ENCODE data around the gene TMPRSS12. TPM values are rescaled to one million over a fixed set of nuclear protein-coding genes. Genes with fewer than 3 reads are reported as not detected.
"Not testable (repeated sequence)": the region's sequence is repeated elsewhere in the genome, so short reads cannot be mapped to it uniquely, and the experiment has no call there.

The TMPRSS12 gene
- total RNA-seq, 1 experiment from 2014 or later: not detected

DNA sequence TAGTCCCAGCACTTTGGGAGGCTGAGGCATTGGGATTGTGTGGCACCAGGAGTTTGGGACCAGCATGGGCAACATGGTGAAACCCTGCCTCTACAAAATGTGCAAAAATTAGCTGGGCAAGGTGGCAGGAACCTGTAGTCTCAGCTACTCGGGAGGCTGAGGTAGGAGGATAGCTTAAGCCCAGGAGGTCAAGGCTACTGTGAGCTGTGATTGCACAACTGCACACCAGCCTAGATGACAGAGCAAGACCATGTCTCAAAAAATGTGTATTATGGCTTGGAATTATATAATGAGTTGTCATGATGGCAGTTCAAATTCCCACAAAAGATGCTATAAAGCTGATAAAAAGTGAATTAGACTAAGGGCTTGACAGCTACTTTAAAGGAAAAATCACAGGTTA lies 20.6 kb upstream of the TMPRSS12 start:
- intact Hi-C loops (cut with micrococcal nuclease; ENCODE audit: unreplicated experiment): no loop called here
- Histone ChIP-seq H3K4me3 (ENCODE audit: low read depth, low read length, poor library complexity, severe bottlenecking) (no peak overlapping the region), H3K4me1 (ENCODE audit: insufficient read depth, low read length, poor library complexity, severe bottlenecking) (no peaks in the 10 kb centered on the region), H3K27me3 (replicated peaks; ENCODE audit: insufficient read depth, low read depth, low read length, poor library complexity) (no peaks in the 10 kb centered on the region), H3K9me3 (ENCODE audit: low read depth, low read length, poor library complexity, severe bottlenecking) (no peaks in the 10 kb centered on the region), H3K36me3 (ENCODE audit: insufficient read depth, low read length, poor library complexity, severe bottlenecking) (peaks cover 11% of the 10 kb centered on the region), H3K27ac (ENCODE audit: low read depth, low read length, poor library complexity, severe bottlenecking) (no peak overlapping the region)
- no peak for DNase-seq (ENCODE audit: low spot score)
- TF ChIP-seq EZH2 (IDR thresholded peaks at IDR 0.05; ENCODE audit: borderline replicate concordance, low read depth, low read length, poor library complexity, severe bottlenecking): no peak
- ChIA-PET POLR2A (ENCODE audit: low non-redundant PET) (no interaction called here), CTCF (no interaction called here)
- BruUV-seq (replicated peaks): no TSS peak

DNA sequence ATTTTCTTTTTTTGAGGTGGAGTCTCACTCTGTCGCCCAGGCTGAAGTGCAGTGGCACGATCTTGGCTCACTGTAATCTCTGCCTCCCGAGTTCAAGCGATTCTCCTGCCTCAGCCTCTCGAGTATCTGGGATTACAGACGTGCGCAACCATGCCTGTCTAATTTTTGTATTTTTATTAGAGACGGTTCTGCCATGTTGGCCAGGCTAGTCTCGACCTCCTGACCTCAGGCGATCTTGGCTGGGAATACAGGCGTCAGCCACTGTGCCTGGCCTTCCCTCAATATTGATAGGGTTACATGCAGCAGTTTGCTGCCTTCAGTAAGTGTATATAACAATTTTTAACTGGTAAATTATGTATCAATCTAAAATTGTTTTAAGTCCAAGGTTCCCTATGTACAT lies 19.0 kb upstream of the TMPRSS12 start:
- H3K4me3 ChIP-seq (ENCODE audit: low read depth, low read length, poor library complexity, severe bottlenecking); H3K27me3 ChIP-seq (replicated peaks; ENCODE audit: insufficient read depth, low read depth, low read length, poor library complexity): not testable (repeated sequence)
- peaks cover 11% of the 10 kb centered on the region for H3K36me3 ChIP-seq (ENCODE audit: insufficient read depth, low read length, poor library complexity, severe bottlenecking)

DNA sequence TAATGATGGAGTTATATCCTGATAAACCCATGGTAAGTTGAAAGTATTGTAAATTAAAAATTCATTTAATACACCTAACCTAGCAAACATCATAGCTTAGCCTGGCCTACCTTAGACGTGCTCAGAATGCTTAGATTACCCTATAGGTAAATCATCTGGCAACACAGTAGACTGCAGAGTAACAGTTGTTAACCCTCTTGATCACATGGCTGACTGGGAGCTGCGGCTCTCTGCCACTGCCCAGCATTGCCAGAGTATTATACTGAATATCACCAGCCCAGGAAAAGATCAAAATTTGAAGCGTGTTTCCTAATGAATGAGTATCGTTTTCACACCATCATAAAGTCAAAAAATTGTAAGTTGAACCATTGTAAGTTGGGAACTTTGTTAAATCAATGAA lies 17.8 kb upstream of the TMPRSS12 start:
- intact Hi-C loops (cut with micrococcal nuclease; ENCODE audit: unreplicated experiment): loop anchor here (1.0 to 5.0 kb wide), 2 partner anchors 162 to 517 kb away; no protein-coding TSS in a partner anchor
- ChIA-PET CTCF (interaction anchor here (0.6 to 3.0 kb wide), 14 partner anchors 11 to 526 kb away, joined by 3 to 35 read pairs (median 7); partner anchors contain the start of gene LETMD1), POLR2A (ENCODE audit: low non-redundant PET) (interaction anchor here (0.6 kb wide), 1 partner anchor 95 kb away, joined by 8 read pairs; no protein-coding TSS in a partner anchor)
- DNase-seq (ENCODE audit: low spot score): no peak
- Histone ChIP-seq H3K27ac (ENCODE audit: low read depth, low read length, poor library complexity, severe bottlenecking) (peak overlapping the region; percentile 54), H3K4me1 (ENCODE audit: insufficient read depth, low read length, poor library complexity, severe bottlenecking) (no peaks in the 10 kb centered on the region), H3K36me3 (ENCODE audit: insufficient read depth, low read length, poor library complexity, severe bottlenecking) (peaks cover 5% of the 10 kb centered on the region), H3K4me3 (ENCODE audit: low read depth, low read length, poor library complexity, severe bottlenecking) (no peak overlapping the region), H3K9me3 (ENCODE audit: low read depth, low read length, poor library complexity, severe bottlenecking) (no peaks in the 10 kb centered on the region), H3K27me3 (replicated peaks; ENCODE audit: insufficient read depth, low read depth, low read length, poor library complexity) (no peaks in the 10 kb centered on the region)
- BruUV-seq (replicated peaks): no TSS peak
- no peak for TF ChIP-seq CTCF (conservative IDR thresholded peaks at IDR 0.05; ENCODE audit: low read depth, low read length)
- no peak for TF ChIP-seq EZH2 (IDR thresholded peaks at IDR 0.05; ENCODE audit: borderline replicate concordance, low read depth, low read length, poor library complexity, severe bottlenecking)

More for the DNA sequence above, 19.0 kb upstream of the TMPRSS12 start:
- DNase-seq (ENCODE audit: low spot score); POLR2A ChIA-PET (ENCODE audit: low non-redundant PET); BruUV-seq (replicated peaks); H3K9me3 ChIP-seq (ENCODE audit: low read depth, low read length, poor library complexity, severe bottlenecking); H3K4me1 ChIP-seq (ENCODE audit: insufficient read depth, low read length, poor library complexity, severe bottlenecking); H3K27ac ChIP-seq (ENCODE audit: low read depth, low read length, poor library complexity, severe bottlenecking); intact Hi-C loops (cut with micrococcal nuclease; ENCODE audit: unreplicated experiment); CTCF ChIA-PET: not testable (repeated sequence)

DNA sequence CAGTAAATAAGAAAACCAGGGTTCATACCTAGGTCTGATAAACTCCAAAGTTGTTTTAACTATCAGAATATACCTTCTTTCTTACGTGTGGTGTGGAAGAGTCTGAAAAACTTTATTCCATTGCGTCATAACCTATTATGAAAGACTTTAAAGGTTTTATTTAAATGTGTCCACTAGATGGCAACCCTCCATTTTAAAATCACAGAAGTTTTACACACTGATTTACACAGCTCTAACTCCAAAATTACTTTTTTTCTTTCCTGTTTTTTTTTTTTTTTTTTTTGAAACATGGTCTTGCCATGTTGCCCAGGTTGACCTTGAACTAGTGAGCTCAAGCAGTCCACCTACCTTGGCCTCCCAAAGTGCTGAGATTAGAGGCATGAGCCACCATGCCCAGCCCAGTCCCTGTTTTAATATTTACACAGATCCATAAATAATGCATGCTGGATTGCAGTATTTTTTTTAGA lies 17.3 kb upstream of the TMPRSS12 start:
- intact Hi-C loops (cut with micrococcal nuclease; ENCODE audit: unreplicated experiment): loop anchor here (1.0 to 5.0 kb wide), 2 partner anchors 162 to 517 kb away; no protein-coding TSS in a partner anchor
- Histone ChIP-seq H3K4me1 (ENCODE audit: insufficient read depth, low read length, poor library complexity, severe bottlenecking) (no peaks in the 10 kb centered on the region), H3K9me3 (ENCODE audit: low read depth, low read length, poor library complexity, severe bottlenecking) (no peaks in the 10 kb centered on the region), H3K4me3 (ENCODE audit: low read depth, low read length, poor library complexity, severe bottlenecking) (no peak overlapping the region), H3K27ac (ENCODE audit: low read depth, low read length, poor library complexity, severe bottlenecking) (peak overlapping the region; percentile 54), H3K36me3 (ENCODE audit: insufficient read depth, low read length, poor library complexity, severe bottlenecking) (peaks cover under 1% of the 10 kb centered on the region), H3K27me3 (replicated peaks; ENCODE audit: insufficient read depth, low read depth, low read length, poor library complexity) (no peaks in the 10 kb centered on the region)
- peak; percentile 77 for DNase-seq (ENCODE audit: low spot score)
- no TSS peak for BruUV-seq (replicated peaks)
- TF ChIP-seq CTCF (conservative IDR thresholded peaks at IDR 0.05; ENCODE audit: low read depth, low read length) (peak; percentile 63), EZH2 (IDR thresholded peaks at IDR 0.05; ENCODE audit: borderline replicate concordance, low read depth, low read length, poor library complexity, severe bottlenecking) (no peak)
- ChIA-PET POLR2A (ENCODE audit: low non-redundant PET) (interaction anchor here (0.6 kb wide), 1 partner anchor 94 kb away, joined by 8 read pairs; no protein-coding TSS in a partner anchor), CTCF (interaction anchor here (0.6 to 3.0 kb wide), 14 partner anchors 11 to 526 kb away, joined by 3 to 35 read pairs (median 7); partner anchors contain the start of gene LETMD1)
